Loucy (cell line): ENCODE results near the gene DNM3.

ENCODE experiments used
- EZH2phosphoT487 ChIP-seq: fragments of 200-600 bp; IDR thresholded peaks from 2 replicates; pipeline ENCODE4 v1.6.1; 2018; ENCODE audit warnings: antibody characterized with exemption, mild to moderate bottlenecking, moderate library complexity, borderline replicate concordance
- TF ChIP-seq, protein P1 (sequence below): fragments of 200-600 bp; sonication (generic); conservative IDR thresholded peaks from 2 replicates; pipeline ENCODE4 v1.5.1; 2014; ENCODE audit warnings: mild to moderate bottlenecking, antibody characterized with exemption, low read length

DNA sequence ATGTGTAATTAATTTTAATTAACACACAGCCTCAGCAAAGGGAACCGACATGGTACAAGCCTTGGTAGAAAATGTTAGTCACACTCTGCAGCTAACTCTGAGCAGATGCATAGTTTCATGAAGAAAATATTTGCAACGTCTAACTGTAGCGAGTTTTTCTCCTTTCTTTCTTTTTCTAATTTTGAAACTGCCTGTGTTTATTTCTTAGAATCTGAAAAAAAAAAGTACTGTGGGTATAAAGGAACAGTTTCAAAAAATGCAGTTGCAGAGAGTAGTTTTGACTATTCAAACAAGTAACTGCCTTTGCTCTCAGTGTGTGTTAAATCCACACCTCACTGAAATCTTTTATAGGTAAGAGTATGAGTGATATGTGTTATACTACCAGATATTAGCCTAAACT, 429.3 kb downstream of the DNM3 start:
- TF ChIP-seq, protein P1, sequence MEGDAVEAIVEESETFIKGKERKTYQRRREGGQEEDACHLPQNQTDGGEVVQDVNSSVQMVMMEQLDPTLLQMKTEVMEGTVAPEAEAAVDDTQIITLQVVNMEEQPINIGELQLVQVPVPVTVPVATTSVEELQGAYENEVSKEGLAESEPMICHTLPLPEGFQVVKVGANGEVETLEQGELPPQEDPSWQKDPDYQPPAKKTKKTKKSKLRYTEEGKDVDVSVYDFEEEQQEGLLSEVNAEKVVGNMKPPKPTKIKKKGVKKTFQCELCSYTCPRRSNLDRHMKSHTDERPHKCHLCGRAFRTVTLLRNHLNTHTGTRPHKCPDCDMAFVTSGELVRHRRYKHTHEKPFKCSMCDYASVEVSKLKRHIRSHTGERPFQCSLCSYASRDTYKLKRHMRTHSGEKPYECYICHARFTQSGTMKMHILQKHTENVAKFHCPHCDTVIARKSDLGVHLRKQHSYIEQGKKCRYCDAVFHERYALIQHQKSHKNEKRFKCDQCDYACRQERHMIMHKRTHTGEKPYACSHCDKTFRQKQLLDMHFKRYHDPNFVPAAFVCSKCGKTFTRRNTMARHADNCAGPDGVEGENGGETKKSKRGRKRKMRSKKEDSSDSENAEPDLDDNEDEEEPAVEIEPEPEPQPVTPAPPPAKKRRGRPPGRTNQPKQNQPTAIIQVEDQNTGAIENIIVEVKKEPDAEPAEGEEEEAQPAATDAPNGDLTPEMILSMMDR = no peak
- TF ChIP-seq EZH2phosphoT487 = no peak
